DOHH2 (cell line): ENCODE measurements around the gene TTC23L.

Experiments
- H3F3A ChIP-seq: fragments of 200-600 bp; sonication (generic), shearing (Covaris generic); 2 replicates; pipeline ENCODE4 v1.6.0; 2016; ENCODE audit warnings: antibody characterized with exemption, mild to moderate bottlenecking; ENCODE audit not compliant: control insufficient read depth, insufficient read depth
- H3K27ac ChIP-seq: fragments of 200-600 bp; sonication (generic); 2 replicates; pipeline ENCODE4 v1.5.1; 2014; ENCODE audit warnings: low read depth, mild to moderate bottlenecking, low read length, moderate library complexity
- H3K27me3 ChIP-seq: fragments of 200-600 bp; sonication (generic); 2 replicates; pipeline ENCODE4 v1.6.1; 2014; ENCODE audit warnings: mild to moderate bottlenecking, low read length, mixed read lengths; ENCODE audit not compliant: control insufficient read depth
- H3K36me3 ChIP-seq: fragments of 200-600 bp; sonication (generic); 2 replicates; pipeline ENCODE4 v1.6.1; 2014; ENCODE audit warnings: mild to moderate bottlenecking, low read length, moderate library complexity, mixed read lengths; ENCODE audit not compliant: control insufficient read depth
- H3K4me1 ChIP-seq: fragments of 200-600 bp; sonication (generic); 2 replicates; pipeline ENCODE4 v1.6.1; 2014; ENCODE audit warnings: mild to moderate bottlenecking, low read length, mixed read lengths; ENCODE audit not compliant: control insufficient read depth
- H3K4me2 ChIP-seq: fragments of 200-600 bp; sonication (generic); 2 replicates; pipeline ENCODE4 v1.6.0; 2014; ENCODE audit warnings: mild to moderate bottlenecking, low read length, moderate library complexity
- H3K4me3 ChIP-seq: fragments of 200-600 bp; sonication (generic); 2 replicates; pipeline ENCODE4 v1.5.1; 2014; ENCODE audit warnings: mild to moderate bottlenecking, low read length, mixed read lengths
- H3K79me2 ChIP-seq: fragments of 200-600 bp; sonication (generic); 2 replicates; pipeline ENCODE4 v1.6.1; 2014; ENCODE audit warnings: mild to moderate bottlenecking, low read length, mixed read lengths; ENCODE audit not compliant: control insufficient read depth
- H3K9me2 ChIP-seq: fragments of 200-600 bp; sonication (generic); replicated peaks from 2 replicates; pipeline ENCODE4 v1.6.1; 2014; ENCODE audit warnings: mild to moderate bottlenecking, low read length, mixed read lengths; ENCODE audit not compliant: control insufficient read depth
- H3K9me3 ChIP-seq: fragments of 200-600 bp; sonication (generic); 2 replicates; pipeline ENCODE4 v1.6.1; 2014; ENCODE audit warnings: antibody characterized with exemption, low read length, mixed read lengths; ENCODE audit not compliant: control insufficient read depth, insufficient read depth
- H4K20me1 ChIP-seq: fragments of 200-600 bp; sonication (generic); 2 replicates; pipeline ENCODE4 v1.6.0; 2014; ENCODE audit warnings: low read depth, mild to moderate bottlenecking, antibody characterized with exemption, low read length, moderate library complexity; ENCODE audit not compliant: control insufficient read depth, insufficient read depth
- EZH2phosphoT487 ChIP-seq: fragments of 200-600 bp; sonication (generic); IDR thresholded peaks from 2 replicates; pipeline ENCODE4 v1.6.1; 2017; ENCODE audit warnings: borderline replicate concordance, mild to moderate bottlenecking, antibody characterized with exemption, low read length, moderate library complexity, mixed read lengths
- TF ChIP-seq, protein P1 (sequence below): fragments of 200-600 bp; sonication (generic); IDR thresholded peaks from one replicate; pipeline ENCODE4 v1.5.1; 2014; ENCODE audit warnings: antibody characterized with exemption, mild to moderate bottlenecking, low read depth, low read length; ENCODE audit not compliant: poor library complexity, severe bottlenecking

The TTC23L gene

DNA sequence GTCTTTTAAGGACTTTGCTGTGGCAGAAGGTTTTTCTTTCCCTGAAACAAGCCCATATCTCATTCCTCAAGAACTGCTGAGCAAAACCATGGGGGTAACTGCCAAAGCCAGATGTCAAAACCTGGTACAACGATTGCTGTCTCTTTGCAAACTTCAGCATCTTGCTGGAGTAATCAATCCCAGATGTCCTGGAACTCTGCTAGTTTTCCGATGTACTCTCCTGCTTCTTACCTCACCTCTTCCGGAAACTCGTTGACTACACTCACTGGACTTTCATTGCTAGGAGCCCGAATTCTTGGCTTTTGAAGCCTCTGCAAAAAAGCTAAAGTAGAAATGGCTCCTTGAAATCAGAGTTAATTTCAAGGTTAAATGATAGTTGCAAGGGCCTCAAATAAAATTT lies 53.0 kb downstream of the TTC23L start:
- H4K20me1 ChIP-seq: no peaks in the 10 kb centered on the region
- no peak overlapping the region for H3K27ac ChIP-seq
- no peaks in the 10 kb centered on the region for H3K9me2 ChIP-seq
- no peak overlapping the region for H3K4me3 ChIP-seq
- no peak overlapping the region for H3K4me2 ChIP-seq
- TF ChIP-seq EZH2phosphoT487: no peak
- TF ChIP-seq, protein P1, sequence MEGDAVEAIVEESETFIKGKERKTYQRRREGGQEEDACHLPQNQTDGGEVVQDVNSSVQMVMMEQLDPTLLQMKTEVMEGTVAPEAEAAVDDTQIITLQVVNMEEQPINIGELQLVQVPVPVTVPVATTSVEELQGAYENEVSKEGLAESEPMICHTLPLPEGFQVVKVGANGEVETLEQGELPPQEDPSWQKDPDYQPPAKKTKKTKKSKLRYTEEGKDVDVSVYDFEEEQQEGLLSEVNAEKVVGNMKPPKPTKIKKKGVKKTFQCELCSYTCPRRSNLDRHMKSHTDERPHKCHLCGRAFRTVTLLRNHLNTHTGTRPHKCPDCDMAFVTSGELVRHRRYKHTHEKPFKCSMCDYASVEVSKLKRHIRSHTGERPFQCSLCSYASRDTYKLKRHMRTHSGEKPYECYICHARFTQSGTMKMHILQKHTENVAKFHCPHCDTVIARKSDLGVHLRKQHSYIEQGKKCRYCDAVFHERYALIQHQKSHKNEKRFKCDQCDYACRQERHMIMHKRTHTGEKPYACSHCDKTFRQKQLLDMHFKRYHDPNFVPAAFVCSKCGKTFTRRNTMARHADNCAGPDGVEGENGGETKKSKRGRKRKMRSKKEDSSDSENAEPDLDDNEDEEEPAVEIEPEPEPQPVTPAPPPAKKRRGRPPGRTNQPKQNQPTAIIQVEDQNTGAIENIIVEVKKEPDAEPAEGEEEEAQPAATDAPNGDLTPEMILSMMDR: no peak
- no peaks in the 10 kb centered on the region for H3K9me3 ChIP-seq
- no peaks in the 10 kb centered on the region for H3K36me3 ChIP-seq
- H3K79me2 ChIP-seq: no peaks in the 10 kb centered on the region
- no peaks in the 10 kb centered on the region for H3F3A ChIP-seq
- no peaks in the 10 kb centered on the region for H3K4me1 ChIP-seq
- no peaks in the 10 kb centered on the region for H3K27me3 ChIP-seq

DNA sequence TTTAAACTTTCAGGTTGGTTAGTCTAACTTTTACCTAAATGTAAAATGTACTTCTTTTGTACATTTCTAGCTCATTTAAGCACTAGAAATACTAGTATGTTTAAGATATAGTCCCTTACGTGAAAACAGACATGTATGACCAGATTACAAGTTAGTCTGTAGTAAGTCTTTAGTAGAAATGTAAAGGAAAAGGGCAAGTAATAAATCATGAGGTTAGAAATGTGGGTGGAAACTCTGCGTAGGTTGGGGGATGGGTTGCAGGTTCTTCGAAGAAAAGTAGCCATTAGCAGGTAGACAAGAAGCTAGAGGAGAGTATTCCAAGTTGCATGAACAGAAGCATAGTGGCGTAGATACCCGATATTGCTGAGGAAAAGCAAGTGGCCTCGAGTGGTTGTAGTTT lies 53.5 kb downstream of the TTC23L start:
- Histone ChIP-seq H3K4me3 (no peak overlapping the region), H4K20me1 (no peaks in the 10 kb centered on the region), H3K4me1 (no peaks in the 10 kb centered on the region), H3K9me3 (no peaks in the 10 kb centered on the region), H3K36me3 (no peaks in the 10 kb centered on the region), H3K9me2 (no peaks in the 10 kb centered on the region), H3K27me3 (no peaks in the 10 kb centered on the region), H3K4me2 (no peak overlapping the region), H3K79me2 (no peaks in the 10 kb centered on the region), H3K27ac (no peak overlapping the region), H3F3A (no peaks in the 10 kb centered on the region)
- TF ChIP-seq, protein P1: no peak
- TF ChIP-seq EZH2phosphoT487: no peak

DNA sequence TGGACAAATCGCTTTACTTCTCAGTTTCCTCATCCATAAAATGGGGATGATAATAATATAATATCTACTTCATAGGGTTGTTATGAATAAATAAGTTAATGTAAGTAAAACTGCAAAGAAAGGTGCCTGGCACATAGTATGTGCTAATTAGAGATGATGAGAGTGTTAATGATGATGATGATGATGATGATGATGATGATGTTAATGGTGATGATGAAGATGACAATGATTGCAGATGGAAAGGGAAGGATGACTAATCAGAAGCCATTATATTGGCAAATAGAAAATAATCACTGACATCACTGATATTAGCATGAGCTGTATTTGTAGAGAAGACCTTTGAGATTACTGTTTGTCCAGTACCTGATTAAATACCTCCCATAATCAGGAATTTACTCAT lies 55.8 kb downstream of the TTC23L start:
- Histone ChIP-seq H3K27me3 (no peaks in the 10 kb centered on the region), H3F3A (0 out of 2 replicates have a peak, but pooled peaks cover 5% of the 10 kb centered on the region), H3K9me3 (no peaks in the 10 kb centered on the region), H4K20me1 (no peaks in the 10 kb centered on the region), H3K4me2 (no peak overlapping the region), H3K4me3 (no peak overlapping the region), H3K9me2 (no peaks in the 10 kb centered on the region), H3K27ac (no peak overlapping the region), H3K4me1 (no peaks in the 10 kb centered on the region), H3K79me2 (no peaks in the 10 kb centered on the region), H3K36me3 (no peaks in the 10 kb centered on the region)
- TF ChIP-seq, protein P1: no peak
- TF ChIP-seq EZH2phosphoT487: no peak
